PC-9 (cell line): Measurements from ENCODE around the gene BCCIP. TPM values are rescaled to one million over a fixed set of nuclear protein-coding genes. Genes with fewer than 3 reads are reported as not detected.

Experiments used
- BruUV-seq: library from RNA; stranded (reverse); fragments of 400-500 nt; replicated peaks from 2 replicates; lab custom pipeline; 2021; lab: Mats Ljungman, UMichigan
- CTCF ChIA-PET: fragments of 300-600 bp; sonication (Branson Sonifier 250); formaldehyde crosslinking; loops from one replicate; lab custom pipeline; 2022; ENCODE audit warnings: antibody characterized with exemption; lab: Charles Lee
- POLR2A ChIA-PET: fragments of 300-600 bp; sonication (Branson Sonifier 250); formaldehyde crosslinking; loops from one replicate; lab custom pipeline; 2022; ENCODE audit warnings: antibody characterized with exemption; ENCODE audit not compliant: unreplicated experiment; lab: Charles Lee
- DNase-seq, 2 experiments: peaks; one replicate each; pipeline versions ENCODE4 v3.0.0 to v3.0.0-alpha.2; 2015 to 2022; ENCODE audit warnings: mixed read lengths in 1 of 2
- H2AFZ ChIP-seq: fragments of 200-600 bp; sonication (generic); 2 replicates; pipeline ENCODE4 v1.8.1; 2017; ENCODE audit warnings: antibody characterized with exemption
- H3F3A ChIP-seq: fragments of 200-600 bp; sonication (generic); 2 replicates; pipeline ENCODE4 v1.8.1; 2017; ENCODE audit warnings: antibody characterized with exemption, mild to moderate bottlenecking, low read depth; ENCODE audit not compliant: insufficient read depth
- H3K27ac ChIP-seq: fragments of 200-600 bp; sonication (generic); 2 replicates; pipeline ENCODE4 v1.6.1; 2016; ENCODE audit warnings: mixed run types
- H3K27me3 ChIP-seq: fragments of 200-600 bp; sonication (generic); 2 replicates; pipeline ENCODE4 v1.6.1; 2016; ENCODE audit warnings: low read depth, mixed run types; ENCODE audit not compliant: insufficient read depth
- H3K36me3 ChIP-seq: fragments of 200-600 bp; sonication (generic); 2 replicates; pipeline ENCODE4 v1.6.1; 2016; ENCODE audit warnings: low read depth, mixed run types
- H3K4me1 ChIP-seq: fragments of 200-600 bp; sonication (generic); replicated peaks from 2 replicates; pipeline ENCODE4 v1.6.1; 2016; ENCODE audit warnings: mixed run types; ENCODE audit not compliant: insufficient read depth
- H3K4me2 ChIP-seq: fragments of 200-600 bp; sonication (generic); 2 replicates; pipeline ENCODE4 v1.6.1; 2017; ENCODE audit warnings: mixed run types
- H3K4me3 ChIP-seq: fragments of 200-600 bp; sonication (generic); 2 replicates; pipeline ENCODE4 v1.6.1; 2016; ENCODE audit warnings: mixed run types
- H3K79me2 ChIP-seq: fragments of 200-600 bp; sonication (generic); 2 replicates; pipeline ENCODE4 v1.6.1; 2017; ENCODE audit warnings: low read depth, mixed run types
- H3K9me2 ChIP-seq: fragments of 200-600 bp; sonication (generic); 2 replicates; pipeline ENCODE4 v1.8.1; 2017; ENCODE audit warnings: mild to moderate bottlenecking; ENCODE audit not compliant: insufficient read depth
- H3K9me3 ChIP-seq: fragments of 200-600 bp; sonication (generic); 2 replicates; pipeline ENCODE4 v1.8.1; 2016; ENCODE audit warnings: low read depth; ENCODE audit not compliant: insufficient read depth
- H4K20me1 ChIP-seq: fragments of 200-600 bp; sonication (generic); 2 replicates; pipeline ENCODE4 v1.8.1; 2017; ENCODE audit not compliant: insufficient read depth
- CTCF ChIP-seq: fragments of 200-600 bp; sonication (generic); conservative IDR thresholded peaks from 2 replicates; pipeline ENCODE4 v1.6.1; 2017; ENCODE audit warnings: mixed run types, antibody characterized with exemption, mild to moderate bottlenecking, moderate library complexity
- EZH2 ChIP-seq: fragments of 200-600 bp; sonication (generic); IDR thresholded peaks from 2 replicates; pipeline ENCODE4 v1.8.0; 2017; ENCODE audit warnings: antibody characterized with exemption, low read depth
- intact Hi-C: fragments of 100-400 bp; cut with micrococcal nuclease; formaldehyde crosslinking; loops from one replicate; pipeline ENCODE4 v1.10.0; 2022; ENCODE audit not compliant: unreplicated experiment
- total RNA-seq: library from RNA; stranded (reverse); gene quantifications from 2 replicates; pipeline ENCODE4 v1.2.3, GENCODE V29; 2021

BCCIP gene
- total RNA-seq, 1 experiment from 2014 or later = 46.0 TPM

GRCh38 chr10:125827133-125827532, 3.8 kb downstream of the BCCIP start:
- DNase-seq = no peak
- TF ChIP-seq CTCF = no peak
- TF ChIP-seq EZH2 = no peak
- no peaks in the 10 kb centered on the region for H3K27me3 ChIP-seq
- ChIA-PET CTCF (no interaction called here), POLR2A (no interaction called here)
- peaks cover 48% of the 10 kb centered on the region for H3K79me2 ChIP-seq
- no peaks in the 10 kb centered on the region for H3K9me3 ChIP-seq
- no peaks in the 10 kb centered on the region for H3K9me2 ChIP-seq
- intact Hi-C loops = no loop called here
- H3K27ac ChIP-seq = no peak overlapping the region
- H4K20me1 ChIP-seq = peaks cover 9% of the 10 kb centered on the region; the same call in 1 of the 2 replicates
- H3K4me1 ChIP-seq = peaks cover 14% of the 10 kb centered on the region
- no peak overlapping the region for H3K4me3 ChIP-seq
- no peak overlapping the region for H2AFZ ChIP-seq
- H3K4me2 ChIP-seq = no peak overlapping the region
- no TSS peak for BruUV-seq
- peaks cover 28% of the 10 kb centered on the region for H3K36me3 ChIP-seq
- no peaks in the 10 kb centered on the region for H3F3A ChIP-seq

- Histone ChIP-seq H3K9me2 (no peaks in the 10 kb centered on the region), H3K79me2 (peaks cover 42% of the 10 kb centered on the region), H3K4me1 (peaks cover 14% of the 10 kb centered on the region), H3K27ac (no peak overlapping the region), H3F3A (no peaks in the 10 kb centered on the region), H3K4me2 (no peak overlapping the region), H3K36me3 (peaks cover 28% of the 10 kb centered on the region), H4K20me1 (peaks cover 9% of the 10 kb centered on the region; the same call in 1 of the 2 replicates), H3K4me3 (no peak overlapping the region), H3K27me3 (no peaks in the 10 kb centered on the region), H2AFZ (no peak overlapping the region), H3K9me3 (no peaks in the 10 kb centered on the region)
- ChIA-PET CTCF (interaction anchor here (0.6 kb wide), 2 partner anchors 1545 to 1833 kb away, joined by 3 to 4 read pairs; no protein-coding TSS in a partner anchor), POLR2A (interaction anchor here (0.7 kb wide), 1 partner anchor 243 kb away, joined by 17 read pairs; no protein-coding TSS in a partner anchor)
- TF ChIP-seq CTCF (no peak), EZH2 (no peak)
- BruUV-seq = no TSS peak
- no peak for DNase-seq
- intact Hi-C loops = no loop called here
Measured at GRCh38 chr10:125828311-125828710, 5.0 kb downstream of the BCCIP start.

GRCh38 chr10:125836746-125837145, 13.4 kb downstream of the BCCIP start:
- H3K9me3 ChIP-seq = no peaks in the 10 kb centered on the region
- no peak for TF ChIP-seq EZH2
- TF ChIP-seq CTCF = no peak
- 0 out of 2 replicates have a peak, but pooled peaks cover 7% of the 10 kb centered on the region for H3K4me1 ChIP-seq
- BruUV-seq = no TSS peak
- H3K4me2 ChIP-seq = no peak overlapping the region
- ChIA-PET POLR2A (no interaction called here), CTCF (no interaction called here)
- H3F3A ChIP-seq = peaks cover 8% of the 10 kb centered on the region; the same call in 1 of the 2 replicates
- no peaks in the 10 kb centered on the region for H4K20me1 ChIP-seq
- H3K4me3 ChIP-seq = no peak overlapping the region
- H3K27me3 ChIP-seq = no peaks in the 10 kb centered on the region
- intact Hi-C loops = no loop called here
- H3K79me2 ChIP-seq = no peaks in the 10 kb centered on the region
- no peaks in the 10 kb centered on the region for H3K9me2 ChIP-seq
- no peaks in the 10 kb centered on the region for H3K36me3 ChIP-seq
- no peak overlapping the region for H2AFZ ChIP-seq
- no peak overlapping the region for H3K27ac ChIP-seq
- DNase-seq = no peak
